ENCODE measurements around the gene SFMBT2.

Gene SFMBT2

GRCh38 chr10:7260412-7260900, 150.4 kb downstream of the SFMBT2 start:
- Histone ChIP-seq H2BK12ac (ENCODE audit: low read length) (no peak overlapping the region), H3K4me1 (ENCODE audit: control insufficient read depth in 1 of 2, insufficient read depth in 2 of 2, low read length in 2 of 2) (peaks cover 2 to 4% of the 10 kb centered on the region in 2 experiments), H3K4me2 (ENCODE audit: low read length) (no peak overlapping the region), H2AK5ac (ENCODE audit: low read length) (no peak overlapping the region), H4K12ac (ENCODE audit: low read depth, low read length) (no peak overlapping the region), H3K36me3 (ENCODE audit: control insufficient read depth in 1 of 2, insufficient read depth in 2 of 2, low read length in 2 of 2) (no peaks in the 10 kb centered on the region), H3K79me1 (ENCODE audit: low read length) (no peaks in the 10 kb centered on the region), H3K23ac (ENCODE audit: low read length) (no peak overlapping the region), H2BK5ac (ENCODE audit: low read depth, low read length, poor library complexity) (no peak overlapping the region), H3K4ac (ENCODE audit: low read depth, low read length) (no peak overlapping the region), H3K9ac (ENCODE audit: low read length) (no peak overlapping the region), H2AFZ (ENCODE audit: insufficient read depth, low read length, poor library complexity) (no peak overlapping the region), H3K27ac (ENCODE audit: low read depth, low read length) (no peak overlapping the region), H3K9me3 (ENCODE audit: insufficient read depth, low read depth, low read length) (no peaks in the 10 kb centered on the region), H2BK120ac (ENCODE audit: insufficient read depth, low read length, poor library complexity) (no peak overlapping the region), H4K8ac (ENCODE audit: low read depth, low read length) (no peak overlapping the region), H3K14ac (ENCODE audit: low read length) (no peak overlapping the region), H3K4me3 (ENCODE audit: low read depth, low read length) (no peak overlapping the region), H4K91ac (ENCODE audit: low read depth, low read length) (no peak overlapping the region), H3K79me2 (ENCODE audit: control insufficient read depth, insufficient read depth, low read length, poor library complexity) (no peaks in the 10 kb centered on the region), H3K27me3 (ENCODE audit: insufficient read depth, low read length) (no peaks in the 10 kb centered on the region), H3K18ac (ENCODE audit: low read length) (no peak overlapping the region)
- no CpG with 5 or more reads among the region's 3 CpGs for WGBS (ENCODE audit: extremely low coverage, insufficient coverage, insufficient read length)
- DNase-seq: peak; percentile 27 to 83

DNA sequence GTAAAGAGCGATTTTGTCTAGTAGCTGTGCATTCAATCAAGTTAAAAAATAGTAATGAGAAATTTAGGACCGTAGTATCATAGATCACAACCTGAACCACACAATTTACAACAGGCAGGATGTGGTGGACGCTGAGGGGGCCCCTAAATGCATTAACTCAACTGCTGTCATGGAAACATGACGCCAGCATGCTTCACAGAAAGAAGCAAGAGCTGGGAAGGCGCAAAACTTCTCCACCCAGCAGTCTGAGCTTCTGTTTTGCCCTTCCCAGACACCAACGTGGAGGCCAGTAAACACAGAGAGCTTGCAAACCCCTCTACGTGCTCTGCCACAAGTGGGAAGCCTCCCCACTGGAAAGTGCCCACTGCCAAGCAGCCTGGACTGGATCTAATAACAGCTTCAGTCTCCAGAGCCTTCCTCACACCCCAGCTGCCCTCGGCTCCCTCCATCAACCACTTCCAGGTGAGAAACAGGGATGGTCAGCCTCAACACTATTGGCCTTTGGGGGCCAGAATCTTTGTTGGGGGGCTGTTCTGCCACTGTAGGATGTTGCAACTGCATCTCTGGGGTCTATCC, 151.8 kb downstream of the SFMBT2 start:
- H3K9me3 ChIP-seq (ENCODE audit: insufficient read depth, low read depth, low read length): no peaks in the 10 kb centered on the region
- H3K23ac ChIP-seq (ENCODE audit: low read length): no peak overlapping the region
- H2AFZ ChIP-seq (ENCODE audit: insufficient read depth, low read length, poor library complexity): no peak overlapping the region
- H3K79me2 ChIP-seq (ENCODE audit: control insufficient read depth, insufficient read depth, low read length, poor library complexity): no peaks in the 10 kb centered on the region
- no peak overlapping the region for H4K12ac ChIP-seq (ENCODE audit: low read depth, low read length)
- no peak overlapping the region for H2BK12ac ChIP-seq (ENCODE audit: low read length)
- WGBS (ENCODE audit: extremely low coverage, insufficient coverage, insufficient read length): no CpG with 5 or more reads among the region's 8 CpGs
- H3K18ac ChIP-seq (ENCODE audit: low read length): no peak overlapping the region
- no peak overlapping the region for H3K4ac ChIP-seq (ENCODE audit: low read depth, low read length)
- no peaks in the 10 kb centered on the region for H3K79me1 ChIP-seq (ENCODE audit: low read length)
- H4K8ac ChIP-seq (ENCODE audit: low read depth, low read length): no peak overlapping the region
- no peak overlapping the region for H3K4me3 ChIP-seq (ENCODE audit: low read depth, low read length)
- H2AK5ac ChIP-seq (ENCODE audit: low read length): no peak overlapping the region
- H3K36me3 ChIP-seq (ENCODE audit: control insufficient read depth in 1 of 2, insufficient read depth in 2 of 2, low read length in 2 of 2): no peaks in the 10 kb centered on the region
- H2BK120ac ChIP-seq (ENCODE audit: insufficient read depth, low read length, poor library complexity): no peak overlapping the region
- H3K27ac ChIP-seq (ENCODE audit: low read depth, low read length): no peak overlapping the region
- no peak overlapping the region for H4K91ac ChIP-seq (ENCODE audit: low read depth, low read length)
- peaks cover 2 to 4% of the 10 kb centered on the region in 2 experiments for H3K4me1 ChIP-seq (ENCODE audit: control insufficient read depth in 1 of 2, insufficient read depth in 2 of 2, low read length in 2 of 2)
- H3K9ac ChIP-seq (ENCODE audit: low read length): no peak overlapping the region
- no peak overlapping the region for H3K14ac ChIP-seq (ENCODE audit: low read length)
- no peaks in the 10 kb centered on the region for H3K27me3 ChIP-seq (ENCODE audit: insufficient read depth, low read length)
- no peak for DNase-seq
- H3K4me2 ChIP-seq (ENCODE audit: low read length): no peak overlapping the region
- no peak overlapping the region for H2BK5ac ChIP-seq (ENCODE audit: low read depth, low read length, poor library complexity)

- Histone ChIP-seq H3K27me3 (ENCODE audit: insufficient read depth, low read length) (no peaks in the 10 kb centered on the region), H3K9ac (ENCODE audit: low read length) (no peak overlapping the region), H3K27ac (ENCODE audit: low read depth, low read length) (no peak overlapping the region), H3K4me2 (ENCODE audit: low read length) (no peak overlapping the region), H3K18ac (ENCODE audit: low read length) (no peak overlapping the region), H3K79me1 (ENCODE audit: low read length) (peaks cover 4% of the 10 kb centered on the region), H3K4me3 (ENCODE audit: low read depth, low read length) (no peak overlapping the region), H3K23ac (ENCODE audit: low read length) (no peak overlapping the region), H3K9me3 (ENCODE audit: insufficient read depth, low read depth, low read length) (no peaks in the 10 kb centered on the region), H3K4ac (ENCODE audit: low read depth, low read length) (no peak overlapping the region), H2BK12ac (ENCODE audit: low read length) (no peak overlapping the region), H4K8ac (ENCODE audit: low read depth, low read length) (no peak overlapping the region), H3K79me2 (ENCODE audit: control insufficient read depth, insufficient read depth, low read length, poor library complexity) (no peaks in the 10 kb centered on the region), H2AK5ac (ENCODE audit: low read length) (no peak overlapping the region), H3K4me1 (ENCODE audit: control insufficient read depth in 1 of 2, insufficient read depth in 2 of 2, low read length in 2 of 2) (peaks cover 2 to 3% of the 10 kb centered on the region in 2 experiments), H4K12ac (ENCODE audit: low read depth, low read length) (no peak overlapping the region), H3K14ac (ENCODE audit: low read length) (no peak overlapping the region), H2AFZ (ENCODE audit: insufficient read depth, low read length, poor library complexity) (no peak overlapping the region), H2BK120ac (ENCODE audit: insufficient read depth, low read length, poor library complexity) (no peak overlapping the region), H3K36me3 (ENCODE audit: control insufficient read depth in 1 of 2, insufficient read depth in 2 of 2, low read length in 2 of 2) (no peaks in the 10 kb centered on the region), H4K91ac (ENCODE audit: low read depth, low read length) (no peak overlapping the region), H2BK5ac (ENCODE audit: low read depth, low read length, poor library complexity) (no peak overlapping the region)
- no CpG with 5 or more reads among the region's 2 CpGs for WGBS (ENCODE audit: extremely low coverage, insufficient coverage, insufficient read length)
- no peak for DNase-seq
Measured at GRCh38 chr10:7255517-7255916, 155.3 kb downstream of the SFMBT2 start.

GRCh38 chr10:7251696-7252465, 159.0 kb downstream of the SFMBT2 start:
- H3K4me1 ChIP-seq (ENCODE audit: control insufficient read depth in 1 of 2, insufficient read depth in 2 of 2, low read length in 2 of 2): no peaks in the 10 kb centered on the region
- no peak overlapping the region for H2BK120ac ChIP-seq (ENCODE audit: insufficient read depth, low read length, poor library complexity)
- H3K9me3 ChIP-seq (ENCODE audit: insufficient read depth, low read depth, low read length): no peaks in the 10 kb centered on the region
- peaks cover 4% of the 10 kb centered on the region for H3K79me1 ChIP-seq (ENCODE audit: low read length)
- no peak overlapping the region for H3K14ac ChIP-seq (ENCODE audit: low read length)
- no peak overlapping the region for H2AFZ ChIP-seq (ENCODE audit: insufficient read depth, low read length, poor library complexity)
- DNase-seq: no peak
- no peaks in the 10 kb centered on the region for H3K27me3 ChIP-seq (ENCODE audit: insufficient read depth, low read length)
- H3K27ac ChIP-seq (ENCODE audit: low read depth, low read length): no peak overlapping the region
- no peak overlapping the region for H4K12ac ChIP-seq (ENCODE audit: low read depth, low read length)
- WGBS (ENCODE audit: extremely low coverage, insufficient coverage, insufficient read length): no CpG with 5 or more reads among the region's 12 CpGs
- H4K8ac ChIP-seq (ENCODE audit: low read depth, low read length): no peak overlapping the region
- H3K4ac ChIP-seq (ENCODE audit: low read depth, low read length): no peak overlapping the region
- no peak overlapping the region for H2BK12ac ChIP-seq (ENCODE audit: low read length)
- no peak overlapping the region for H3K23ac ChIP-seq (ENCODE audit: low read length)
- H2BK5ac ChIP-seq (ENCODE audit: low read depth, low read length, poor library complexity): no peak overlapping the region
- H3K79me2 ChIP-seq (ENCODE audit: control insufficient read depth, insufficient read depth, low read length, poor library complexity): no peaks in the 10 kb centered on the region
- no peak overlapping the region for H3K4me3 ChIP-seq (ENCODE audit: low read depth, low read length)
- H3K36me3 ChIP-seq (ENCODE audit: control insufficient read depth in 1 of 2, insufficient read depth in 2 of 2, low read length in 2 of 2): no peaks in the 10 kb centered on the region
- H3K4me2 ChIP-seq (ENCODE audit: low read length): no peak overlapping the region
- no peak overlapping the region for H3K18ac ChIP-seq (ENCODE audit: low read length)
- no peak overlapping the region for H4K91ac ChIP-seq (ENCODE audit: low read depth, low read length)
- H2AK5ac ChIP-seq (ENCODE audit: low read length): no peak overlapping the region
- no peak overlapping the region for H3K9ac ChIP-seq (ENCODE audit: low read length)

Measured in trophoblast cell (in vitro differentiated cells and primary cell).